Fibroblast of lung (primary cell): Measurements from ENCODE around the gene C3orf20.

Source experiments
- EZH2 ChIP-seq: IDR thresholded peaks from 2 replicates; pipeline ENCODE4 v1.5.1; 2012; ENCODE audit warnings: low read length, control low read depth, mild to moderate bottlenecking; ENCODE audit errors: missing control alignments
- TF ChIP-seq, protein P1 (sequence below), 2 donors: IDR thresholded peaks in 1 of 2; conservative IDR thresholded peaks in 1 of 2; 1 replicate in 1 of 2; 2 replicates in 1 of 2; pipeline ENCODE4 v1.5.1; 2011 to 2012; ENCODE audit warnings: low read length in 2 of 2, control low read depth in 1 of 2, inconsistent platforms in 1 of 2, low read depth in 1 of 2, mild to moderate bottlenecking in 1 of 2

DNA sequence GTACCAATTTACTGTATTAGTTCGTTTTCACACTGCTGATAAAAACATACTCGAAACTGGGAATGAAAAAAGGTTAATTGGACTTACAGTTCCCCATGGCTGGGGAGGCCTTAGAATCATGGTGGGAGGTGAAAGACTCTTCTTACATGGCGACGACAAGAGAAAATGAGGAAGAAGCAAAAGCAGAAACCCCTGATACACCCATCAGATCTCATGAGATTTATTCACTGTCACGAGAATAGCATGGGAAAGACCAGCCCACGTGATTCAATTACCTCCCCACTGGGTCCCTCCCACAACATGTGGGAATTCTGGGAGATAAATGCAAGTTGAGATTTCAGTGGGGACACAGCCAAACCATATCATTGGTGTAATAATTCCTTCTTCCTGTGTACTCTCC, 69.6 kb downstream of the C3orf20 start:
- TF ChIP-seq, protein P1, sequence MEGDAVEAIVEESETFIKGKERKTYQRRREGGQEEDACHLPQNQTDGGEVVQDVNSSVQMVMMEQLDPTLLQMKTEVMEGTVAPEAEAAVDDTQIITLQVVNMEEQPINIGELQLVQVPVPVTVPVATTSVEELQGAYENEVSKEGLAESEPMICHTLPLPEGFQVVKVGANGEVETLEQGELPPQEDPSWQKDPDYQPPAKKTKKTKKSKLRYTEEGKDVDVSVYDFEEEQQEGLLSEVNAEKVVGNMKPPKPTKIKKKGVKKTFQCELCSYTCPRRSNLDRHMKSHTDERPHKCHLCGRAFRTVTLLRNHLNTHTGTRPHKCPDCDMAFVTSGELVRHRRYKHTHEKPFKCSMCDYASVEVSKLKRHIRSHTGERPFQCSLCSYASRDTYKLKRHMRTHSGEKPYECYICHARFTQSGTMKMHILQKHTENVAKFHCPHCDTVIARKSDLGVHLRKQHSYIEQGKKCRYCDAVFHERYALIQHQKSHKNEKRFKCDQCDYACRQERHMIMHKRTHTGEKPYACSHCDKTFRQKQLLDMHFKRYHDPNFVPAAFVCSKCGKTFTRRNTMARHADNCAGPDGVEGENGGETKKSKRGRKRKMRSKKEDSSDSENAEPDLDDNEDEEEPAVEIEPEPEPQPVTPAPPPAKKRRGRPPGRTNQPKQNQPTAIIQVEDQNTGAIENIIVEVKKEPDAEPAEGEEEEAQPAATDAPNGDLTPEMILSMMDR (conservative IDR thresholded peaks at IDR 0.05 in 1 of 2, IDR thresholded peaks at IDR 0.05 in 1 of 2; ENCODE audit: low read depth in 1 of 2, low read length in 2 of 2): no peak
- no peak for TF ChIP-seq EZH2
